Right lung (tissue), 5 donors: ENCODE measurements around the gene PTEN. TPM values are rescaled to one million over a fixed set of nuclear protein-coding genes. Genes with fewer than 3 reads are reported as not detected.

Experiments
- DNase-seq, 2 donors: peaks; one replicate each; pipeline ENCODE4 v3.0.0-alpha.2; 2013
- polyA plus RNA-seq, 5 donors: library from polyadenylated mRNA; unstranded; fragments of 120-200 nt; gene quantifications; one replicate each; pipeline versions ENCODE4 v1.2.1 to v1.2.3, GENCODE V29; 2013; ENCODE audit warnings: inconsistent platforms in 1 of 5, low replicate concordance in 1 of 5; ENCODE audit not compliant: insufficient read length in 5 of 5, insufficient read depth in 1 of 5

The PTEN gene
- polyA plus RNA-seq, 5 donors = 84.7 to 134 (median 122) TPM

- no peak for DNase-seq
Measured at GRCh38 chr10:87973635-87974034, 110.2 kb downstream of the PTEN start.

GRCh38 chr10:87974130-87974529 lies 110.7 kb downstream of the PTEN start:
- DNase-seq = no peak

GRCh38 chr10:87974769-87975168 lies 111.3 kb downstream of the PTEN start:
- no peak for DNase-seq

- no peak for DNase-seq
Measured at GRCh38 chr10:87976101-87976743, 112.8 kb downstream of the PTEN start.

DNA sequence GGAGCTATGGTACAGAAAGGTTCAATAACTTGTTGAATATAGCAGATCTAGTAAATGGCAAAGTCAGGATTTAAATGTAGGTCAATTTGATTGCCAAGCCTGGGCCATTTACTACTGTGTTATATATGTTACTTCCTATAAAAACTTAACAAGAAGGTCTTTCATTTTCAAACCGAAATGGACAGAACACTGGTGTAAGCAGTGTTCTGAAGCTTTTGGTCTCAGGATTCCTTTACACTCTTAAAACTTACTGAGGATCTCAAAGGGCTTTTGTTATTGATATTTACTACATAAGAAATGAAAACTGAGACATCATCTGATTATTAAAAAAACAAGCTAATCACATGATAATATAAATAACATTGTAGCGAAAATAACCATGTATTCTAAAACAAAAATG lies 114.7 kb downstream of the PTEN start:
- DNase-seq = no peak

GRCh38 chr10:87979847-87980246 lies 116.4 kb downstream of the PTEN start:
- no peak for DNase-seq

GRCh38 chr10:87983716-87984115 lies 120.3 kb downstream of the PTEN start:
- DNase-seq = no peak

DNA sequence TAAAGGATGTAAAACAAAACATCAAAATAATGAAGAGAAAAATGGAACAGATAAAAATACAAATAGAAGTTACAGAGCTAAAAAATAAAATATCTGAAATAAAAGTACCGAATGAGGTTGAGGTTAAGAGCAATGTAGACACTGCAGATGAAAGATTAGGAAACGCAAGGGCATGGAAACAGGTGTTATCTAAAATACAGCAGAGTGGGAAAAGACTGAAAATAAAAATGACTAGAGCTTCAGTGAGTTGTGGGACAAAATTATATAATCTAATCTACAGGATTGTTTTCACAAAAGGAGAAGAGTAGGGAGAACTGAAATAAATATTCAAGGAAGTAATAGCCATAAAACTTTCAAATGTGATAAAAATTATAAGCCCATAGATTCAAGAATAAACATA lies 123.8 kb downstream of the PTEN start:
- DNase-seq = no peak

DNA sequence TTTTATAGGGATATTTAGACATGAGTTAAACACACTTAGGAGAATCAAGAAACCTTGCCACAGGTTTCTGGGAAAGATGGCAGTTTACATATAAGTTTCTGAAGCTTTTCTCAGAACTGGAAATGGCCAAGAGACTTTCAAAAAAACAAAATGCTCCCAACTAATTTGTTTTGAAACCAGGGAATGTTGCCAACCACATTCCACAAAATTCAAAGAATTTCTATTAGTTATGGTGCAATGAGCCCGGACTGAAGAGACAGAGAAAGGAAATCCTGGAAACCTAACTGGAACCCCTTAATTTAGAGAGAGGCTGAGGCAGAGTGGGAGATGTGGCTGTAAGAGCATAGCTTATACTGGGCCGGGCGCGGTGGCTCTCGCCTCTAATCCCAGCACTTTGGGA lies 128.5 kb downstream of the PTEN start:
- DNase-seq = no peak

DNA sequence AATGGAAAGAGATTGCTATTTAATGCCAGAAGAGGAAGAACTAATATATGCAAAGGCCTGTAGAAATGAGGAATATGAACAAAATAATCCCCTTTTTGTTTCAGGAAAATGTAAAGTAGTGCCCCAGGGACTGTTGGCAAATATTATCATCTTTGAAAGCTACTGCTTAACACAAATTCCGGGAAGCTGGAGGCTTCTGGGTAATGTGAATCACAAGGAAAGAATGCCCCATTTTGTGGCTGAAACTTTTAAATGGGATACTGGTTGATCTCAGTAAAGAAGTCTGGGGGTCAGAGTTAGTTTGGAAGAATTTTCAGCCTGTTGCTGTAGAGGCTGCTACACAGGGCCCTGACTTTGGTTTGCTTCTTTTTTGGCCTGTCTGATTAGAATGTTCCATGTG lies 141.0 kb downstream of the PTEN start:
- DNase-seq = no peak

GRCh38 chr10:88006261-88006660 lies 142.8 kb downstream of the PTEN start:
- DNase-seq = no peak

GRCh38 chr10:88008866-88009470 lies 145.5 kb downstream of the PTEN start:
- DNase-seq = no peak

DNA sequence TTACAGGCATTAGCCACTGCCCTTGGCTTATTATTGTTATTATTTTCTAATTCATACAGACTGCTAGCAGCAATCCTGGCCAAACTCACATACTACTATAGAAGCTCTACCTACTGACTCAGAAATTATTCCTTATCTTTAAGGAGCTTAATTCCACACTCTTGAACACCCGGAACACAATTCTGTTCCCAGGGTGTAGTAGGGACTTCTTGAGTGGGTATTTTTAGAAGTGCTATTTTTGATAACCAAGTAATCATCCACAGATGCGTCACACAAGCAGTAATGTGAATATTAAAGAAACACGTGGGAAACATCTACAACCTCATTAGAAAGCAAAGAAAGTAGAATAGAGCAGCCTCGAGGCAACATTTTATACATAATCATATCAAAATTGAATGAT lies 149.2 kb downstream of the PTEN start:
- no peak for DNase-seq

DNA sequence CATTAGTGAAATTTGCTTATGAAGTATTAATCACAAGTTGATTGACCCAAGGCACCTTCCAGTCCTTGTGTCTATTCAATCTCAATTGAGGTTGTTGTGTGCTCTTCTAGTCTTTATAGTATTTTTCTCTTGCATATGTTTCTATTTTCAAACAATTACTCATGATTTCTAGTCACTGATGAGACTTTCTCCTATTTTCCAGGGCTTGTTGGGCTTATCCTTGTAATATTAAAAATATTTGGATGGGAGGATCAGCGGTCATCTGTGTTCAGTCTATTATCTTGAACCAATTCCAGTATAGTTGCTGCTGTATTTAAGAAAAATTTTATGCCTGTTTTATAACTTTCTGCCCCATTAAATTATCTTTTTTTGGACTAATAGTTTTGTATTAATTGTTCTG lies 154.4 kb downstream of the PTEN start:
- DNase-seq = no peak

DNA sequence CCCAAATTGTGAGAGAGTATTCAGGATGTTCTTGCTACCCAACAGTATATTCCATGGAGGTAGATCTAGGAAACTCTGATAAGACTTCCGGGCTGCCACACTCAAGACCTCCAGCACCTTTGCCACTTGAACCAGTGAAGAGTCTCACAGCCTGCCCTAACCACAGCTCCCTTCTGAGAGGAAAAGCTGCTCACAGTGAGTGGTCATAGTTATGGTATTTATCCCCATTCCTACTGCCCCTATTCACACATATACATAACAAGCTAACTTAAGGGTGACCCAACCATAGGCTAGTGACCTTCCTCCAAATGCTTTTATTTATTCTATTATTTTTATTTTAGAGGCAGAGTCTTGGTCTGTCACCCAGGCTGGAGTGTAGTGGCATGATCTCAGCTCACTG lies 156.3 kb downstream of the PTEN start:
- DNase-seq = no peak

Other genes with a start within 250 kb of the PTEN start
- gene PAPSS2, start 203.7 kb upstream of the PTEN start, polyA plus RNA-seq = 10 to 100 TPM; 45.5 to 58.2 (median 55.2) TPM
- gene ATAD1, start 45.4 kb upstream of the PTEN start, polyA plus RNA-seq = 10 to 100 TPM; 38.8 to 65.5 (median 57.6) TPM
- 1 to 10 TPM in 4 of 5 donors, under 1 TPM in 1; 0.90 to 1.4 (median 1.2) TPM for gene KLLN, start 92 bp upstream of the PTEN start, polyA plus RNA-seq